Left ventricle myocardium inferior (tissue), 1 donor: ENCODE results near the gene MGMT. TPM values are rescaled to one million over a fixed set of nuclear protein-coding genes. Genes with fewer than 3 reads are reported as not detected.

Experiments
- DNase-seq: peaks from one replicate; pipeline ENCODE4 v3.0.0-alpha.2; 2020
- H3K27ac ChIP-seq: fragments of 200-600 bp; replicated peaks from 2 replicates; pipeline ENCODE4 v1.8.0; 2021
- H3K27me3 ChIP-seq: fragments of 200-600 bp; 2 replicates; pipeline ENCODE4 v1.8.0; 2021; ENCODE audit warnings: low read depth
- H3K36me3 ChIP-seq: fragments of 200-600 bp; 2 replicates; pipeline ENCODE4 v1.8.0; 2021
- H3K4me1 ChIP-seq: fragments of 200-600 bp; 2 replicates; pipeline ENCODE4 v1.8.0; 2021
- H3K4me3 ChIP-seq: fragments of 200-600 bp; 2 replicates; pipeline ENCODE4 v1.8.0; 2021; ENCODE audit warnings: mild to moderate bottlenecking, moderate library complexity
- H3K9me3 ChIP-seq: fragments of 200-600 bp; replicated peaks from 2 replicates; pipeline ENCODE4 v1.8.0; 2021
- CTCF ChIP-seq: fragments of 200-600 bp; IDR thresholded peaks from 2 replicates; pipeline ENCODE4 v1.8.0; 2021; ENCODE audit warnings: antibody characterized with exemption, mild to moderate bottlenecking, borderline replicate concordance
- intact Hi-C: fragments of 100-400 bp; cut with micrococcal nuclease; formaldehyde crosslinking; loops from one replicate; pipeline ENCODE4 v1.11.0; 2022
- total RNA-seq: library from RNA; stranded (reverse); fragmentation: NEBNext Ultra II Directional; extraction: Animal tissue kit (Norgen Biotek cat#: 25700); gene quantifications from one replicate; pipeline ENCODE4 v1.2.1, GENCODE V29; 2021
- donor health status: DM: no; HTN: yes; CAD: no; lungs with severe emphysema.

The MGMT gene
- total RNA-seq, 1 donor from 2014 or later, result 15.4 TPM

GRCh38 chr10:129532838-129533237 is 65.8 kb downstream of the MGMT start:
- no peak for TF ChIP-seq CTCF
- Histone ChIP-seq H3K4me3 (no peak overlapping the region), H3K27ac (no peak overlapping the region), H3K36me3 (peaks cover 10% of the 10 kb centered on the region), H3K4me1 (peaks cover 24% of the 10 kb centered on the region), H3K27me3 (no peaks in the 10 kb centered on the region), H3K9me3 (no peaks in the 10 kb centered on the region)
- intact Hi-C loops, result no loop called here
- DNase-seq, result no peak

GRCh38 chr10:129533281-129533680 is 66.2 kb downstream of the MGMT start:
- peaks cover 24% of the 10 kb centered on the region for H3K4me1 ChIP-seq
- H3K36me3 ChIP-seq, result peaks cover 10% of the 10 kb centered on the region
- no peak overlapping the region for H3K27ac ChIP-seq
- TF ChIP-seq CTCF, result no peak
- no peaks in the 10 kb centered on the region for H3K9me3 ChIP-seq
- no peak overlapping the region for H3K4me3 ChIP-seq
- DNase-seq, result no peak
- H3K27me3 ChIP-seq, result no peaks in the 10 kb centered on the region
- intact Hi-C loops, result no loop called here

GRCh38 chr10:129534826-129535225 is 67.8 kb downstream of the MGMT start:
- Histone ChIP-seq H3K36me3 (peaks cover 10% of the 10 kb centered on the region), H3K27ac (no peak overlapping the region), H3K27me3 (no peaks in the 10 kb centered on the region), H3K9me3 (no peaks in the 10 kb centered on the region), H3K4me3 (no peak overlapping the region), H3K4me1 (peaks cover 24% of the 10 kb centered on the region)
- intact Hi-C loops, result no loop called here
- DNase-seq, result no peak
- no peak for TF ChIP-seq CTCF

GRCh38 chr10:129536336-129536735 is 69.3 kb downstream of the MGMT start:
- intact Hi-C loops, result no loop called here
- no peaks in the 10 kb centered on the region for H3K9me3 ChIP-seq
- DNase-seq, result no peak
- H3K27me3 ChIP-seq, result no peaks in the 10 kb centered on the region
- peaks cover 10% of the 10 kb centered on the region for H3K36me3 ChIP-seq
- peaks cover 21% of the 10 kb centered on the region for H3K4me1 ChIP-seq
- no peak for TF ChIP-seq CTCF
- no peak overlapping the region for H3K4me3 ChIP-seq
- H3K27ac ChIP-seq, result no peak overlapping the region

GRCh38 chr10:129537151-129537550 is 70.1 kb downstream of the MGMT start:
- no peak for TF ChIP-seq CTCF
- Histone ChIP-seq H3K36me3 (peaks cover 10% of the 10 kb centered on the region), H3K27ac (no peak overlapping the region), H3K9me3 (no peaks in the 10 kb centered on the region), H3K4me1 (peaks cover 14% of the 10 kb centered on the region), H3K27me3 (no peaks in the 10 kb centered on the region), H3K4me3 (no peak overlapping the region)
- DNase-seq, result no peak
- intact Hi-C loops, result no loop called here

- Histone ChIP-seq H3K36me3 (peaks cover 10% of the 10 kb centered on the region), H3K4me1 (peaks cover 3% of the 10 kb centered on the region), H3K27me3 (no peaks in the 10 kb centered on the region), H3K27ac (no peak overlapping the region), H3K9me3 (no peaks in the 10 kb centered on the region), H3K4me3 (no peak overlapping the region)
- TF ChIP-seq CTCF, result no peak
- intact Hi-C loops, result no loop called here
- DNase-seq, result no peak
These were observed 71.2 kb downstream of the MGMT start for GRCh38 chr10:129538236-129538635.
